A549 (cell line): ENCODE measurements around the gene PM20D2. TPM values are rescaled to one million over a fixed set of nuclear protein-coding genes. Genes with fewer than 3 reads are reported as not detected.

Experiments
- ATAC-seq, 2 experiments: fragments of 200-7000 bp in 1 of 2; fragments of >200 bp in 1 of 2; cut with Nextera tagmentation in 1 of 2; cut with Tn5 transposase in 1 of 2; 3 replicates each; pipeline versions ENCODE4 v1.8.0 to v1.9.1; 2018 to 2020; ENCODE audit warnings: mild to moderate bottlenecking in 1 of 2, moderate library complexity in 1 of 2
- CTCF ChIA-PET: fragments of 300-600 bp; sonication (Branson Sonifier 250); formaldehyde crosslinking; extraction: SDS; loops from one replicate; lab custom pipeline; 2021; ENCODE audit warnings: antibody characterized with exemption, inconsistent platforms; lab: Yijun Ruan, JAX
- POLR2A ChIA-PET: fragments of 350-600 bp; formaldehyde crosslinking; extraction: SDS; loops from one replicate; lab custom pipeline; 2021; ENCODE audit warnings: antibody characterized with exemption, inconsistent platforms; lab: Yijun Ruan, JAX
- DNase-seq, 2 experiments: peaks; one replicate each; pipeline versions ENCODE4 v3.0.0 to v3.0.0-alpha.2; 2011 to 2016; ENCODE audit warnings: low read depth in 1 of 2, low spot score in 1 of 2
- FAIRE-seq: peaks from 2 replicates; lab custom pipeline; 2011; peaks lifted over from hg19 to GRCh38; lab: Jason Lieb, UNC
- H3K27ac ChIP-seq, 2 experiments: fragments of >200 bp; sonication (Bioruptor Twin); formaldehyde crosslinking; 3 replicates each; pipeline ENCODE4 v1.5.1; 2016 to 2017
- H3K4me1 ChIP-seq: fragments of >200 bp; sonication (Bioruptor Twin); formaldehyde crosslinking; 3 replicates; pipeline ENCODE4 v1.6.1; 2016
- H3K4me2 ChIP-seq: fragments of >200 bp; sonication (Bioruptor Twin); formaldehyde crosslinking; 3 replicates; pipeline ENCODE4 v1.6.1; 2016
- H3K4me3 ChIP-seq: fragments of >200 bp; sonication (Bioruptor Twin); formaldehyde crosslinking; 3 replicates; pipeline ENCODE4 v1.5.1; 2016
- H3K9me3 ChIP-seq: fragments of >200 bp; sonication (Bioruptor Twin); formaldehyde crosslinking; 3 replicates; pipeline ENCODE4 v1.6.1; 2016
- CBX2 ChIP-seq: fragments of 200-600 bp; sonication (generic); IDR thresholded peaks from 2 replicates; pipeline ENCODE4 v1.6.1; 2016; ENCODE audit warnings: low read depth, mild to moderate bottlenecking, borderline replicate concordance
- CBX8 ChIP-seq: fragments of 200-600 bp; sonication (generic); IDR thresholded peaks from 2 replicates; pipeline ENCODE4 v1.6.1; 2016
- CHD4 ChIP-seq: fragments of 200-600 bp; sonication (generic); IDR thresholded peaks from 2 replicates; pipeline ENCODE4 v1.6.1; 2016; ENCODE audit warnings: antibody characterized with exemption, mild to moderate bottlenecking, borderline replicate concordance
- EHMT2 ChIP-seq: fragments of 200-600 bp; sonication (generic); IDR thresholded peaks from 2 replicates; pipeline ENCODE4 v1.6.1; 2016; ENCODE audit warnings: antibody characterized with exemption, low read depth, mild to moderate bottlenecking, moderate library complexity
- EP300 ChIP-seq, 2 experiments: fragments of >200 bp; sonication (Bioruptor Twin); formaldehyde crosslinking; IDR thresholded peaks; 2 replicates in 1 of 2; 3 replicates in 1 of 2; pipeline ENCODE4 v1.6.1; 2016 to 2017
- ESRRA ChIP-seq: fragments of 150-350 bp; IDR thresholded peaks from 2 replicates; pipeline ENCODE4 v1.6.1; 2014; ENCODE audit warnings: mild to moderate bottlenecking, low read length, borderline replicate concordance
- FOXS1 ChIP-seq: fragments of 250-450 bp; sonication (Bioruptor Pico); IDR thresholded peaks from 2 replicates; pipeline ENCODE4 v1.5.0; 2020; ENCODE audit warnings: mild to moderate bottlenecking, moderate library complexity
- GATA3 ChIP-seq: IDR thresholded peaks from 2 replicates; pipeline ENCODE4 v1.6.1; 2012; ENCODE audit warnings: borderline replicate concordance
- HDAC2 ChIP-seq: fragments of 200-600 bp; sonication (generic); IDR thresholded peaks from 2 replicates; pipeline ENCODE4 v1.6.1; 2016
- HMGXB4 ChIP-seq: fragments of 250-450 bp; sonication (Bioruptor Pico); IDR thresholded peaks from 2 replicates; pipeline ENCODE4 v1.5.0; 2021; ENCODE audit warnings: mild to moderate bottlenecking, moderate library complexity, borderline replicate concordance
- HOXB13 ChIP-seq: fragments of 250-450 bp; sonication (Bioruptor Pico); IDR thresholded peaks from 2 replicates; pipeline ENCODE4 v1.5.0; 2020; ENCODE audit warnings: low read depth, mild to moderate bottlenecking, moderate library complexity
- HOXB5 ChIP-seq: fragments of 250-450 bp; sonication (Bioruptor Pico); IDR thresholded peaks from 2 replicates; pipeline ENCODE4 v1.5.0; 2020; ENCODE audit warnings: mild to moderate bottlenecking, moderate library complexity
- JUNB ChIP-seq: fragments of >200 bp; sonication (Bioruptor Twin); formaldehyde crosslinking; IDR thresholded peaks from 2 replicates; pipeline ENCODE4 v1.6.1; 2016
- KDM1A ChIP-seq: fragments of 200-600 bp; sonication (generic); IDR thresholded peaks from 2 replicates; pipeline ENCODE4 v1.6.1; 2016; ENCODE audit warnings: low read depth, mild to moderate bottlenecking
- KDM5A ChIP-seq: fragments of 200-600 bp; sonication (generic); IDR thresholded peaks from 2 replicates; pipeline ENCODE4 v1.6.1; 2016; ENCODE audit warnings: antibody characterized with exemption, mild to moderate bottlenecking
- MAX ChIP-seq: IDR thresholded peaks from 2 replicates; pipeline ENCODE4 v1.6.1; 2012
- MYC ChIP-seq: IDR thresholded peaks from 2 replicates; pipeline ENCODE4 v1.6.1; 2012; ENCODE audit warnings: mild to moderate bottlenecking, inconsistent platforms, low read length, improper control_type of control experiment, borderline replicate concordance
- NPAS2 ChIP-seq: fragments of 250-450 bp; sonication (Bioruptor Pico); IDR thresholded peaks from 2 replicates; pipeline ENCODE4 v1.8.0; 2022; ENCODE audit warnings: mild to moderate bottlenecking, moderate library complexity, borderline replicate concordance
- PHF8 ChIP-seq: fragments of 200-600 bp; sonication (generic); IDR thresholded peaks from 2 replicates; pipeline ENCODE4 v1.6.1; 2016; ENCODE audit warnings: low read depth, mild to moderate bottlenecking, antibody characterized with exemption, moderate library complexity, borderline replicate concordance
- POLR2A ChIP-seq: IDR thresholded peaks from 2 replicates; pipeline ENCODE4 v1.6.1; 2012; ENCODE audit warnings: mild to moderate bottlenecking, low read length
- RARB ChIP-seq: fragments of 250-450 bp; sonication (Bioruptor Pico); IDR thresholded peaks from 2 replicates; pipeline ENCODE4 v1.8.0; 2021; ENCODE audit warnings: mild to moderate bottlenecking, moderate library complexity
- SREBF2 ChIP-seq: fragments of 450-650 bp; IDR thresholded peaks from 2 replicates; pipeline ENCODE4 v1.6.1; 2014; ENCODE audit warnings: mild to moderate bottlenecking, moderate library complexity
- TP53 ChIP-seq: fragments of 250-450 bp; sonication (Bioruptor Pico); IDR thresholded peaks from 2 replicates; pipeline ENCODE4 v1.5.0; 2021; ENCODE audit warnings: mild to moderate bottlenecking, moderate library complexity
- USF2 ChIP-seq: fragments of 450-650 bp; IDR thresholded peaks from 2 replicates; pipeline ENCODE4 v1.6.1; 2014; ENCODE audit warnings: antibody characterized with exemption
- ZFP36 ChIP-seq: fragments of 450-650 bp; IDR thresholded peaks from 2 replicates; pipeline ENCODE4 v1.6.1; 2014; ENCODE audit warnings: borderline replicate concordance; ENCODE audit not compliant: partially characterized antibody
- ZSCAN20 ChIP-seq: fragments of 250-450 bp; sonication (Bioruptor Pico); IDR thresholded peaks from 2 replicates; pipeline ENCODE4 v1.8.0; 2022; ENCODE audit warnings: mild to moderate bottlenecking, moderate library complexity
- WGBS: methylation state at CpG from one replicate; pipeline ENCODE4 v1.1.6; 2017; ENCODE audit errors: missing lambda C conversion rate; 5-methylcytosine and 5-hydroxymethylcytosine counted together
- polyA plus RNA-seq, 4 experiments: library from polyadenylated mRNA; depleted of rRNA in 3 of 4; stranded (reverse); fragments of >200 nt; fragmentation: RNase III in 1 of 4; extraction: RNeasy Plus Mini Kit Qiagen cat#74134 plus additional on column Dnase treatment in 1 of 4; gene quantifications; 2 replicates in 3 of 4; 3 replicates in 1 of 4; pipeline ENCODE4 v1.2.3, GENCODE V29; 2011 to 2017

The PM20D2 gene
- polyA plus RNA-seq, 2 of the 4 experiments (the other 2 are of a cell fraction): 14.7 to 25.4 TPM

- no peak for DNase-seq
- no peaks in the 10 kb centered on the region for H3K4me1 ChIP-seq
- no peak for FAIRE-seq
- ATAC-seq: no peak
- ChIA-PET CTCF (interaction anchor here (0.6 to 2.0 kb wide), 2 partner anchors 19 to 1274 kb away, joined by 3 to 5 read pairs; no protein-coding TSS in a partner anchor), POLR2A (no interaction called here)
- no peaks in the 10 kb centered on the region for H3K9me3 ChIP-seq
- WGBS: 86% methylated on average over 4 of the region's 4 CpGs
- no peak overlapping the region for H3K4me2 ChIP-seq
- TF ChIP-seq ZFP36: no peak
- no peak for TF ChIP-seq CBX2
- TF ChIP-seq MYC: no peak
- TF ChIP-seq USF2: no peak
- TF ChIP-seq HOXB13 (CRISPR knock-in tag): no peak
- TF ChIP-seq CHD4: no peak
- no peak for TF ChIP-seq FOXS1 (CRISPR knock-in tag)
- no peak for TF ChIP-seq PHF8
- TF ChIP-seq ZSCAN20 (CRISPR knock-in tag): no peak
- TF ChIP-seq EHMT2: no peak
- TF ChIP-seq CBX8: no peak
- TF ChIP-seq HOXB5: no peak
- TF ChIP-seq JUNB: no peak
- TF ChIP-seq SREBF2: no peak
- TF ChIP-seq GATA3: no peak
- no peak for TF ChIP-seq HMGXB4 (CRISPR knock-in tag)
- TF ChIP-seq ESRRA: no peak
- no peak overlapping the region for H3K4me3 ChIP-seq
- no peak overlapping the region for H3K27ac ChIP-seq
These were observed 16.2 kb downstream of the PM20D2 start for GRCh38 chr6:89162047-89162371.

GRCh38 chr6:89172131-89172530 is 26.3 kb downstream of the PM20D2 start:
- WGBS: 88% methylated on average over 6 of the region's 6 CpGs
- Histone ChIP-seq H3K4me1 (no peaks in the 10 kb centered on the region), H3K27ac (no peak overlapping the region), H3K9me3 (no peaks in the 10 kb centered on the region), H3K4me2 (no peak overlapping the region), H3K4me3 (no peak overlapping the region)
- ChIA-PET CTCF (no interaction called here), POLR2A (no interaction called here)
- FAIRE-seq (no peak), ATAC-seq (no peak), DNase-seq (no peak)
- TF ChIP-seq JUNB (no peak), CHD4 (no peak), HDAC2 (no peak), EHMT2 (no peak), ESRRA (no peak), KDM1A (no peak), RARB (CRISPR knock-in tag) (no peak), MAX (no peak), NPAS2 (CRISPR knock-in tag) (no peak), TP53 (CRISPR knock-in tag) (no peak), POLR2A (no peak), KDM5A (no peak), EP300 (IDR thresholded peaks at IDR 0.05) (no peak)
